ENCODE measurements around the gene TMC1.
"Not testable (repeated sequence)": the region's sequence is repeated elsewhere in the genome, so short reads cannot be mapped to it uniquely, and the experiment has no call there.

The TMC1 gene

DNA sequence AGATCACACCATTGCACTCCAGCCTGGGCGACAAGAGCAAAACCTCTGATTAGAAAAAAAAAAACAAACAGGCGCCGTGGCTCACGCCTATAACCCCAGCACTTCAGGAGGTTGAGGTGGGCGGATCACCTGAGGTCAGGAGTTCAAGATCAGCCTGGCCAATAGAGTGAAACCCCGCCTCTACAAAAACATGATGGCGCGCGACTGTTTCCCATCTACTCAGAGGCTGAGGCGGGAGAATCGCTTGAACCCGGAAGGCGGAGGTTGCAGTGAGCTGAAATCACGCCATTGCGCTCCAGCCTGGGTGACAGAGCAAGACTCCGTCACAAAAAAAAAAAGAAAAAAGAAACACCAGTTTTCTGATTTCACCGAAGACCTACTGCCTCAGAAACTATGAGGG, at the start of gene TMC1:
Gene TMC1 (plus strand): TSS at position 193 of the 400 bp plus-strand sequence. CDS start 127,041 bp downstream, outside the sequence.
- DNase-seq (ENCODE audit: low spot score), result not testable (repeated sequence)

- DNase-seq (ENCODE audit: low spot score), result no peak
Observed at GRCh38 chr9:72473474-72474261, 47.7 kb upstream of the TMC1 start.

DNA sequence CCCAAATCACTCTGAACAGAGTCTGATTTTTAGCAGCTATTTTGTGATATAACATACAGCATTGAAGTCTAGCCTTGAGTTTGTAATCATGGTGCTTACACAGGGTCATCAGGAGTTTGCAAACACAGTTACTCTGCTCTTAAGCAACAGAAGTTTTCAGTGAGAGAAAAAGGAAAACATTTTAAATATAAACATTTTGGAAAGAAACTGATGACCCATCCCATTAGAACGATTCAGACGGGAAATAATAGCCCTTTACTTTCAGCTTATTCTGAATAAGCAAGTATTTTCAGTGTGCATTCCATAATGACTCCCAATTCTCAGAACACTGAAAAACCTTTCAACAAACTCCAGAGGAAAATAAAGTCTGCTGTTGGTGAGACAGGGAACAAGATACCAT, 46.7 kb upstream of the TMC1 start:
- DNase-seq (ENCODE audit: low spot score), result no peak

GRCh38 chr9:72476100-72476499, 45.3 kb upstream of the TMC1 start:
- no peak for DNase-seq (ENCODE audit: low spot score)

DNA sequence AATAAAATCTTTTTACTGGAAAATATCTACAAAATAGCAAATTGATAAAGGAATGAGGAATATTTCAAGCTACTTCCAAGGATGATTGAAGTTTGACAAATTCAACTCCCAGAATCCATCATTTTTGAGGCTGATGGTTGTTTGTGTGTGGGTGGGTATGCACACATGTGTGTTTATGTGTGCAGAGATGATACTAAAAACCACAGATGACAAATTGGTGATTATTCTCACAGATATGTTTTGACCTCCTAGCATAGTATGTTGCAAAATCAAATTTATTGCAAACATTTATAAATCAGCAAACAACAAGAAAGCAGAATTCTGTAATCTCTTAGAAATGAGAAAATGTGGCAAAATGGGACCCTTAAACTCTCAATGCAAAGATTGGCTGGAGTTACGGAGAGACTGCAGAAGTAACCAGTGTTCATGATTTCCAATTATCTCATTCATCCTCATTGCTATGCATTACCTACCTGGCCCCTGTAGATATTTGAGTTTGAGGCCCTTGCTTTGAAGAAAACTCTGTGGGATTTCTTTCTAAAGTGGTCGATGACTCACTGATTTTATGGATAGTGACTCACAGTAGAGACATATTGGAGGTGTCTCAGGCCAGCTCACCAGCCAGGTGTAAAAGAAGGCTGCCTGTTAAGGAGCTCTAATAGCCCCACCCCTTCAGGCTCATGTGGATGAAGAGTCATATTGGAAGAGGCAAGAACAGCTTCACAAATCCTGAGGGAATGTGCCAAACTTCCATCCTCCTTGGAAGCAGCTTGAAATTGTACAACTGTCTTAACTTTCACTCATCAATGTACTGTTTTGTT, 44.6 kb upstream of the TMC1 start:
- no peak for DNase-seq (ENCODE audit: low spot score)

DNA sequence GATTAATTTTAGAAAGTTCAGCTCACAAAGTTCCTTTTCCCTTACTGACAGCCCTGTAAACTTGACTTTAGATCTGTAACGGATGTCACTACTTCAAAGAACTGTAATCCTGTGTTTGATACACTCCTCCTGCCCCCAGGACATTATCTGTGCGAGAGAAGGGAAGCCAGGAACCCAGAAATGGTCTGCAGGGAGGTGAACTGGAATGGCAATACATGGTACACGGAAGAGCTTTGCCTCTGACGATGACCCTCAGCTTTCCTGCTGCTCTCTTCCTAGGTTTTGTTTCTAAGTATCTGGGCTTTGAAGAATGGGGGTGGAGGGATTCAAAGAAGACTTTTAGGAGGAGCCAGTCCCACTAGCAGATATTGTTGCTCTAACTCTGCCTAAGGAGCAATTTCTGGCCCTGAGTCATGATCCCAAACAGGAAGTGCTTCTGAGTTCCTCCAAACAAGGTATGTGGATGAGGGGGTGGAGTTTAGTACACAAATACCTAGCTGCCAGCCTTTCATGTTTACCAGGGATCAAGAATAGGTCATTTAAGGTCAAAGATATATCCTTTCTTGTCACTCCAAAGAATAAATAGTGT, 43.4 kb upstream of the TMC1 start:
- no peak for DNase-seq (ENCODE audit: low spot score)

DNA sequence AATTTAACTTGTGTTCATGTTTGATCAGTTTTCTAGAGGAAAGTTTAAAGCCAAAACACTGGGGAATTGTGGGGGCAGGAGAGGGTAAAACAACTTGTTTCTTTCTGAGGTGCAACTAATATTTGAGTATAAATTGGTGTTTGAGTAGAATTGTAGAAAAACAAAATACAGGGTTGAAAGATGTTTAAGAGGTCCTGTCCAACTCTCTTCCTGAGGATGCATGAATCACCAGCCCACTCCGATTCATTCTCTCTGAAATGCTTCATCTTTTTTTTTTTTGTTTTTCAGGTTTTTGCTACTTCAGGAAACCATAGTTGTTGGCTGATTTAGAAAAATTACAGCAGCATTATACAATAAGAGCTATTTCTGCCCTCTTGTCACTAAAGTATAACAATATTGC, 42.4 kb upstream of the TMC1 start:
- no peak for DNase-seq (ENCODE audit: low spot score)

DNA sequence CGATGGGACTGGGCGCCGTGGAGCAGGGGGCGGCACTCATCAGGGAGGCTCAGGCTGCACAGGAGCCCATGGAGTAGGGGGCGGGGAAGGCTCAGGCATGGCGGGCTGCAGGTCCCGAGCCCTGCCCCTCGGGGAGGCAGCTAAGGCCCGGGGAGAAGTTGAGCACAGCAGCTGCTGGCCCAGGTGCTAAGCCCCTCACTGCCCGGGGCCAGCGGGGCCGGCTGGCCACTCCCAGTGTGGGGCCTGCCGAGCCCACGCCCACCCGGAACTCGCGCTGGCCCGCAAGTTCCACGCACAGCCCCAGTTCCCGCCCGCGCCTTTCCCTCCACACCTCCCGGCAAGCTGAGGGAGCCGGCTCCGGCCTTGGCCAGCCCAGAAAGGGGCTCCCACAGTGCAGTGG, 41.1 kb upstream of the TMC1 start:
- DNase-seq (ENCODE audit: low spot score), result not testable (repeated sequence)

DNA sequence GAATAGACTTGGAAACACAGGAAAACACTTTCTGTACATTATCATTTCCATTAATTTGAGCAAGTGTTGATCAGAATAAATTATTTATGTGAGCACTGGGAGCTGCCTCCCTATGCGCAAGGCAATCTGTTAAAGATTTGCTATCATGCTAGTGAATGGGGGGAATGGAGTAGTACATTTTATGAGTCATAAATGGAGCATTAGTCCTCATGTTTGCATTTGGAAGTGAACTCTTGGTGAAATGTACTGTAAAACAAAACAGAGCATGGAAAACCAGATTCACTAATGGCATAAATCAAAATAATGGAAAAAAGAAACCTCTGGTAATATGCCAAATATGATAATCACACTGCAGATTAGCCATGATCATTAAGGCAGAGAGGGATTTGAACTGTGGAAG, 40.5 kb upstream of the TMC1 start:
- DNase-seq (ENCODE audit: low spot score), result no peak

GRCh38 chr9:72485821-72486593, 35.4 kb upstream of the TMC1 start:
- no peak for DNase-seq (ENCODE audit: low spot score)

DNA sequence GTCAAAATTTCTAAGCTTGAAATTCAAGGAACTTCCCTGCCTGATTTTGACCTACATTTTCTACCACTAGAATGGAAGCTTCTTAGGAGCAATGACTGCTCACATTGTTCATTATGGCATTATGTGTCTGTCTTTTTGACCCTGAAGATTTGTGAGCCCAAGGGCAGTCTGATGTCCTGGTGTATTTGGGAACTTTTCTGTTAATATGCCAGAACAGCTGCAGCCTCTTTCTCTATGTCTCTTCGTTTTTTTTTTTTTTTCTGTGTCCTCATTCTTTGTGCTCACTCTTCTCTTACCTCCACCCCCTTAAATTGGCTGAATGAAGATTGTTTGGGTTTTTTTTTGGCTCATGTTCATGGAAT, 34.8 kb upstream of the TMC1 start:
- DNase-seq (ENCODE audit: low spot score), result no peak

GRCh38 chr9:72487665-72488064, 33.7 kb upstream of the TMC1 start:
- not testable (repeated sequence) for DNase-seq (ENCODE audit: low spot score)

- no peak for DNase-seq (ENCODE audit: low spot score)
Observed at GRCh38 chr9:72489986-72490385, 31.4 kb upstream of the TMC1 start.

- DNase-seq (ENCODE audit: low spot score), result no peak
Observed at GRCh38 chr9:72491242-72491641, 30.2 kb upstream of the TMC1 start.

DNA sequence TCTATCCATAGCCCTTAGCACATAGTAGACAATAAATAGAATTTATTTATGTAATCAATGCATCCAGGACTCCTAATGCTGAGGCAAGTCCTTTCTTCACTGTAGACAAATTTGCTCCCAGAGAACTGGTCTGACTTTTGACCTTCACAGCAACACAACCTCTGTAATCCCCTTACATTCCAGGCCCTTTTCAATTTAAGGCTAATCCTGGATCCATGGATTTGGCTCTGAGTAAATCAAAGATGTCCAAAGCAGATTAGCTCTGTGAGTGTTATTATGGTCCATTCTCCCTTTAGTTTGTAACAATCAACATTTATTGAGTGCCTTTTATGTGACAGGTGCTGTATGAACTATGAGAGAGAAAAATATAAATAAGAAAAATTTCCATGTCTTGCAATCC, 27.4 kb upstream of the TMC1 start:
- no peak for DNase-seq (ENCODE audit: low spot score)

- DNase-seq (ENCODE audit: low spot score), result no peak
Observed at GRCh38 chr9:72497447-72498046, 23.9 kb upstream of the TMC1 start.

- no peak for DNase-seq (ENCODE audit: low spot score)
Observed at GRCh38 chr9:72506615-72507014, 14.8 kb upstream of the TMC1 start.

DNA sequence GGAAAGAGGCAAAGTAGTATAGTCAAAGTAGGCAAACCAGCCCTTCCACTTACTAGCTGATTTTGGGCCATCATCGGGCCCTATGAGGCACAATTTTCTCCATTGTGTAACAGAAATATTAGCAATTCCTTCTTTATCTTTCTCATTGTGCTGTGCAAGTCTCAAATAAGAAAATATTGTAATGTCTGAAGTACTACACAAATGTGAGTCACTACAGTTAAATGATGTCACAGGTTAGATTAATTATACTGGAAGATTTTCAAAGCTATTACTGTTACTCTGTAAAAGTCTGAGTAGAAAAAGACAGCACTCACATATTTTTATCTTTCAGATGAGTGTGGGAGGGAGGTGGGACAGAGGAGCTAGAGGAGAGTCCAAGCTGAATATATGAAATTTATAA, 12.4 kb upstream of the TMC1 start:
- no peak for DNase-seq (ENCODE audit: low spot score)

DNA sequence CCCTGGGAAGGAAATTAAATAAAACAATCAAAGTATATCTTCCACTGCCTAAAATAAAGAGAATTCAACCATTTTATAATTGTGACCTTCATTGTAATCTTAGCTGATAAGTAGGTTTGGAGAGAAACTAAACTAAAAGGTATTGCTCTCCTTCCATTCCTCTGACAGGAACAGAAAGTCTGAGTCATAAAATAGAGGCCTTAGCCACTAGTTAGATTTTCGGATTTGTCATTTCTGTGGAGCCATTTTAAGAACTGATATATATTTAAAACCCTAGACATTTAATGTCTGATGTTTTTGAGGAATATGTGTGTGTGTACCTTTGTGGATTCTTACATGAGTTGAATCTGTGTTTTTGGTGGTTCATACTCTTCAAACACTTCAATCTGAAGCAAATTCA, 11.8 kb upstream of the TMC1 start:
- DNase-seq (ENCODE audit: low spot score), result no peak

- DNase-seq (ENCODE audit: low spot score), result not testable (repeated sequence)
Observed at GRCh38 chr9:72521011-72521410, 397 bp upstream of the TMC1 start.

DNA sequence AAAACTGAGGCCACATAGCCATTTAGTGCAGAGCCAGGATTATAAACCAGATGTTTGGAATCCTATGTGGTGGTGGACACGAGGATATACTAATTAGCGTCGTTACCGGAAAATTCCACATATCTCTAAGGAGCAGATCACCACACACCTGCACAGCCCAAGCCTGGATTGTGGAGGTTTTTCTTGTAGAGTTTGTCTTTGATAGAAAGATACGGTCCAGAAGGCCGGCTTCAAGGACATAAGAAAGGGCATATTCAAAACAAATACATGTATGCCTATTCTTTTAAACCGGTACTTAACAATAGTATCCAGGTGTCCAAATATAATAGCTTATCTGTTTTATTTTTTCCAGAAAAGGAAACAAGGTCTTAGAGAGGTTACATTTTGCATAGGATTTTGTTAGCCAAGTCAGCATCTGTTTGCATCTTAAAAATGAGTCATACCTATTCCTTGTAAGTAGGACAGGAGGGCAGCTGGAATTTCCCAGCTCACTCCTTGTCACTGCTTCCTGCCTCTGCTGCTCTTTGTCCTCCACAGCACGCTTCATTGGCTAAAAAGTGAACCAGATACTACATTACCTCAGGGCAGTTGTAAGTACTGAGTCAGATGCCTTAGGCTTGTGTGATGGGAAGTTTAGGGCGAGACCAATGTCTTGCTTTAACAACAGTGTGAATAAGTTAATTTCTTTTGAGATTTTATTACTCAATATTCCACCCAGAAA, 3.6 kb downstream of the TMC1 start:
- DNase-seq (ENCODE audit: low spot score), result no peak

All from ecto neural progenitor cell (in vitro differentiated cells).